NAMALWA (cell line): Measurements from ENCODE around the gene TAMALIN.

ENCODE experiments used
- DNase-seq: peaks from one replicate; pipeline ENCODE4 v3.0.0-alpha.2; 2015; ENCODE audit warnings: low spot score

The TAMALIN gene

DNA sequence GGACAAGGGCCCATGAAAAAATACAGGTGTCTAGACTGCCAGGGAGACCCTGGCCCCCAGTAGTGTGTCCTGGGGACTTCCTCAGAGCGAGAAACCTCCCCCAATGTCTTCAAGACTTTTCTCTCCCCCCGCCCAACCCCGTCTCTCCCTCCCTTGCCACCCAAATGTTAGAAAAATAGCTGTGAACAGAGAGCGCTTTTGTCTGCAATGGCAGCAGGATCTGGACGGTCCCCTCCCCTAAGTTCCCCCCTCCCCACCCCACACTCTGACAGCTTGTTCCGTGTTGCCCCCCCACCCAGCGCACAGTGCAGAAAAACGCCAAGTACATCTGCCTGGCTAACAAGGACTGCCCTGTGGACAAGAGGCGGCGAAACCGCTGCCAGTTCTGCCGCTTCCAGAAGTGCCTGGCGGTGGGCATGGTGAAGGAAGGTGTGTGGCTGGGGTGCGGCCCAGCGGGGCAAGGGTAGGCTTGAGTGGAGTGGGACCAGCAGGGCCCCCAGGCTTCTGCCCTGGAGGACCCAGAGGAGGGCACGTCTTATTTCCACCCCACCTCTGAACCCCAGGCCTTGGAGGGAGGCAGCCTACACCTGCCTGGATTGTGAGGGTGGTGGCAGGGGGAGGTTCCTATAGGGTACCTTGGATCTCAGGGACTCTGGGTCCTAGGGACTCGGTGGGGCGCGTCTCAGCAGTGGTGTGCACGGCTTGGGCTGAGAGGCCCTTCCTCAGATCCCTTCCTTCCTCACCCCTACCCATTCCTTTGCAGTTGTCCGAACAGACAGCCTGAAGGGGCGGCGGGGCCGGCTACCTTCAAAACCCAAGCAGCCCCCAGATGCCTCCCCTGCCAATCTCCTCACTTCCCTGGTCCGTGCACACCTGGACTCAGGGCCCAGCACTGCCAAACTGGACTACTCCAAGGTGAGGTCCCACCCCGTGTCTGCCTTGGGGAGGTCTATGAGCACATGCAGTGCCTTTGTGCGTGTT, 49.3 kb downstream of the TAMALIN start:
- no peak for DNase-seq

DNA sequence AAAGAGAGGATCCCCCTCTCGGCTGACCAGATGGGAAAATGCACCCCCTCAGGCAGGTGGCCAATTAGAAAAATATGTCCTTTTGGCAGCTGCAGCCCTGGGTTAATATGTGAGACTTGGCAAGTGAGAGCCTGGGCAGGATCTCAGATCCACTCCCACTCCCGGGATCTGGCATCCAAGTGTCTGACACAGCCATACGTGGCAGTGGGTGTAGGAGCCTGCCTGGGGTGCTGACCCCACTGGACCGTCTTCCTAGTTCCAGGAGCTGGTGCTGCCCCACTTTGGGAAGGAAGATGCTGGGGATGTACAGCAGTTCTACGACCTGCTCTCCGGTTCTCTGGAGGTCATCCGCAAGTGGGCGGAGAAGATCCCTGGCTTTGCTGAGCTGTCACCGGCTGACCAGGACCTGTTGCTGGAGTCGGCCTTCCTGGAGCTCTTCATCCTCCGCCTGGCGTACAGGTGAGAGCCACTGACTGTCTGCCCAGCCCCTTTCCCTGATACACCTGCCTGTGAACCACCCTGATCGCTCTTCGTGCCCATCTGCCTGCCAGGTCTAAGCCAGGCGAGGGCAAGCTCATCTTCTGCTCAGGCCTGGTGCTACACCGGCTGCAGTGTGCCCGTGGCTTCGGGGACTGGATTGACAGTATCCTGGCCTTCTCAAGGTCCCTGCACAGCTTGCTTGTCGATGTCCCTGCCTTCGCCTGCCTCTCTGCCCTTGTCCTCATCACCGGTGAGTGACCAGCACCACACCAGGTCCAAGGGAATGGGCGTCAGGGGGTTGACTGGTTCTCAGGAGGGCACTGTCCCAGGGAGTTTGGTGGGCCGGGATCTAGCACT, 50.3 kb downstream of the TAMALIN start:
- DNase-seq: no peak

DNA sequence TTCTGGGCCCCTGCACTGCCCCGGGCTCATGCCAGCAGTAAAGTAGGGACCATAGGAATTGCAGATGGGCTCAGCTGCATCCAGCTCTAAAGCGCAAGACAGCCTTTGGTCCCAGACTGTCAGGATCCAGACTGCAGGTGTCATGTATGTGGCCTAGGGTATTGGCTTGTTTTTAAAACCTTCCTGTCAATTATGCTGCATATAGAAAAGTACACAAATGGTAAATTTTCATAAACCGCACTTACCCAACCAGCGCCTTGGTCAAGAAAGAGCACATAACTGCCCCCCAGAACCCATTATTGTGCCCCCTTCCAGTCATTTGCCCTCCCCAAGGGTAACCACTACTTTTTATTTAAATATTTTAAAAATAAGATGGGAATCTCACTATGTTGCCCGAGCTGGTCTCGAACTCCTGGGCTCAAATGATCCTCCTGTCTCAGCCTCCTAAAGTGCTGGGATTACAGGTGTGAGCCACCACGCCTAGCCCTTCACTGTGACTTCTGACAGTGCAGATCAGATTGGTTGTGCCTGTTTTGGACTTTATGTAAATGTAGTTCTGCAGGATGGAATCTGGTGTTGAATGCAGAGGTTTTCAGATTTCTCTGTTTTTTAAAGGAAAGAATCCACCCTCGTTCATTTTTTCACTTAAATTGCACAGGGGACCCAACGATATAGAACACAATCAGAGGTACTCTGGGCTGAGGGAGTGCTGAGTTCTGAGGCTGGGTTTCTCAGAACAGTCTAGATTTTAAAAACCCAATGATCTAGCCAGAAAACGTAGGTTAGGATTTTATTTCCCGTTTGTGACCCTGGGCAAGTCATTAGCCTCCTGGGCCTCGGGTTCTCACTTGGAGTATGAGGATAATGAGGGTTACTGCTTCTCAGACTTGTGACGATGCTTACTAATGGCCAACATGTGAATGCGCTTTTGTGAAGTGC, 51.2 kb downstream of the TAMALIN start:
- DNase-seq: no peak

DNA sequence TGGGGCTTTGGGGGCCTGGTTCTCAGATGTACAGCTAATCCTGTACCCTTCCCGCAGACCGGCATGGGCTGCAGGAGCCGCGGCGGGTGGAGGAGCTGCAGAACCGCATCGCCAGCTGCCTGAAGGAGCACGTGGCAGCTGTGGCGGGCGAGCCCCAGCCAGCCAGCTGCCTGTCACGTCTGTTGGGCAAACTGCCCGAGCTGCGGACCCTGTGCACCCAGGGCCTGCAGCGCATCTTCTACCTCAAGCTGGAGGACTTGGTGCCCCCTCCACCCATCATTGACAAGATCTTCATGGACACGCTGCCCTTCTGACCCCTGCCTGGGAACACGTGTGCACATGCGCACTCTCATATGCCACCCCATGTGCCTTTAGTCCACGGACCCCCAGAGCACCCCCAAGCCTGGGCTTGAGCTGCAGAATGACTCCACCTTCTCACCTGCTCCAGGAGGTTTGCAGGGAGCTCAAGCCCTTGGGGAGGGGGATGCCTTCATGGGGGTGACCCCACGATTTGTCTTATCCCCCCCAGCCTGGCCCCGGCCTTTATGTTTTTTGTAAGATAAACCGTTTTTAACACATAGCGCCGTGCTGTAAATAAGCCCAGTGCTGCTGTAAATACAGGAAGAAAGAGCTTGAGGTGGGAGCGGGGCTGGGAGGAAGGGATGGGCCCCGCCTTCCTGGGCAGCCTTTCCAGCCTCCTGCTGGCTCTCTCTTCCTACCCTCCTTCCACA, 52.0 kb downstream of the TAMALIN start:
- DNase-seq: peak; percentile 86

DNA sequence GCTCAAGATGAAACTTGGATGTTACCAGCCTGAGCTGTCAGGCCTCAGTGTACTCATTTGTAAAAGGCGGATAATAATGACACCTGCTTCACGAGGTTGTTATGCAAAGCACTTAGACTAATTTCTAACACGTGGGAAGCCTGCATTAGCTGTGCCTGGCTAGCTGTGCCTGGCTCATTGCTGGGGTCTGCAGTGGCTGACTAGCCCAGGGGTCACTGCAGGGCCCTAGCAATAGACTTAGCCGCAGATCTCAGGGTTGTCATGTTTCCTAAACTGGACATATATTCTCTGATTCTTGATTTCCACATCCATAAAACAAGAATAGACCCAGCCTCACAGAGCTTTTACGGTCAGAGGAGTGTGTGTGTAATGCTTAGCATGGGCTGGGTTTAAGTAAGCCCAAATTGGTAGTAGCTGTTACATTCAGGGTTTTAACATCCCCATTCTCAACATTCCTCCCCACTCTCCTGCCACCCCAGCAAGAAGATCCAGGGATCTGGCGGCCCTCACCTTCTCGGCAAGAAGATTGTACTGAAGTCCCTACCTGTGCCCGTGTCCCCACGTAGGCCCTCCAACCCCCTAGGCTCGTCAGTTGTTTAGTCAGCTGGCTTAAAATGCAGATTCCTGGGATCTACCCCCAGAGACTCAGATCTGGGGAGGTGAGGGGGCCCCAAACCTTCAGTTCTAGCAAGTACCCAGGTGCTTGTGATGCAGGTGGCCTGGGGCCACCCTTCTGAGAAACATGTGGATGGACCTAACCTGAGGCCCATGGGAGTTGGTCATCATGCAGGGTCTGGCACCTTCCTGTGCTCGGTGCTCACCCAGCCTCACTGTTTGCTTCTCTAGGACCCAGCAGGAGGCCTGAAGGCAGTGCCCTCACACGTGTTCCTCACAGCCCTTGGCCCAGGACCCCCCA, 53.1 kb downstream of the TAMALIN start:
- peak; percentile 78 for DNase-seq

DNA sequence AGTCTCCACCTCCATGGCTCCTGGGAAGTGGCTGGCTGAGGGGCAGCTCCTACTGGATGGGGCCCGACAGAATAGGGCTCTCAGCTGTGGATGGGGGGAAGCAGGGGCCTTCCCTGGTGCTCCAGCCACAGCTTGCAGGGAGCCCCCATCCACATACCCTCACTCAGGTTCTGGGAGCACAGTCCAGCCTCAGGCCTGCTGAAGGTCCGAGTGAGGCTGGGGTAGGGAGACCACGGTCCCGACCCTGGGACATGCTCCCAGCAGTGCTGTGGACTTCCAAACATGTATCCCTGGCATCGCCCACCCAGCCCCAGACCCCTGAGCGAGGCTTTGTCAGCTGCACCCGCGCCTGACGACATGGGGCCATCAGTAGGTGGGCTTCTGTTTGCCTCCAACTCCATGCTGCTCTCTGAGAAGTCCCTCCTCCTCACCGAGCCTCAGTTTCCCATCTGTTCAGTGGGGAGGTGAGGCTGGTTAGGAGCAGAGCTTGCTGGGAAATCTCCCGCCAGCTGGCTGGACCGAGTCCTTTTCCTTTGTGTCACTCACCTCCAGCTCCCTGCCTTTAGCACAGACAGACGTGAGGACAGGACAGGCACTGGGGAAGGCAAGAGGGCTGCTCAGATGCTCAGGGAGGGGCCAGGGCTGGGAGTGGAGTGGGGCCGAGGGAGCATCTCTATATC, 53.9 kb downstream of the TAMALIN start:
- DNase-seq: no peak

DNA sequence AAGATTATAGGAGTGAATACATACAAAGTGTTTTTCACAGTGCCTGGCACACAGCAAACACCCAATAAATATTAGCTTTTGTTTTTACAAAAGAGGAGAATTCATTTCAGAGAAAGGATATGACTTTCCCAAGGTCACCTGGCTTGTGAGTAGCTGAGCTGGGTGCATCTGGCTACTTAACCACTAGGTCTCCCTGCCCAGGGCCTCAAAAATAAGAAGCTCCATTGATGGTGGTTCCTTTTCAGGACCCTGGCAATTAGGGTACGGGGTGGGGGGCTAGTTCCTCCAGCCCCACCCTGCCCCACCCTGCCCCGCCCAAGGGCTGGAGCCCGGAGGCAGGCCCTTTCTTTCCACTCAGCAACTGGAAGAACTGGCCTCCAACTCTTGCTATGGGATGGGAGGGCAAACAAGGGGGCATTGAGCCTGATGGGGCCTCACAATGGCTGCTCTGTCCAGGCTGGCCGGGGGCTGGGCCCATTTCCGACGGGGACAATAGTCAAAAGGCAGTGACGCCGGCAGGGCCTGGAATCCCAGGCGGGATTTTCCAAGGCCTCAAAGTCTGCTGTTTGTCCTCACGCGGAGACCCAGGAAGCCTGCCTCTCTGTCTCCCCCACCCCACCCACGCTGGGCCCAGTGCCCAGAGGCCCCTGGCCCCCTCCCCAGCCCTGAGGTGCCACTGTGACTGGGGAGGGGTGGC, 54.9 kb downstream of the TAMALIN start:
- no peak for DNase-seq

DNA sequence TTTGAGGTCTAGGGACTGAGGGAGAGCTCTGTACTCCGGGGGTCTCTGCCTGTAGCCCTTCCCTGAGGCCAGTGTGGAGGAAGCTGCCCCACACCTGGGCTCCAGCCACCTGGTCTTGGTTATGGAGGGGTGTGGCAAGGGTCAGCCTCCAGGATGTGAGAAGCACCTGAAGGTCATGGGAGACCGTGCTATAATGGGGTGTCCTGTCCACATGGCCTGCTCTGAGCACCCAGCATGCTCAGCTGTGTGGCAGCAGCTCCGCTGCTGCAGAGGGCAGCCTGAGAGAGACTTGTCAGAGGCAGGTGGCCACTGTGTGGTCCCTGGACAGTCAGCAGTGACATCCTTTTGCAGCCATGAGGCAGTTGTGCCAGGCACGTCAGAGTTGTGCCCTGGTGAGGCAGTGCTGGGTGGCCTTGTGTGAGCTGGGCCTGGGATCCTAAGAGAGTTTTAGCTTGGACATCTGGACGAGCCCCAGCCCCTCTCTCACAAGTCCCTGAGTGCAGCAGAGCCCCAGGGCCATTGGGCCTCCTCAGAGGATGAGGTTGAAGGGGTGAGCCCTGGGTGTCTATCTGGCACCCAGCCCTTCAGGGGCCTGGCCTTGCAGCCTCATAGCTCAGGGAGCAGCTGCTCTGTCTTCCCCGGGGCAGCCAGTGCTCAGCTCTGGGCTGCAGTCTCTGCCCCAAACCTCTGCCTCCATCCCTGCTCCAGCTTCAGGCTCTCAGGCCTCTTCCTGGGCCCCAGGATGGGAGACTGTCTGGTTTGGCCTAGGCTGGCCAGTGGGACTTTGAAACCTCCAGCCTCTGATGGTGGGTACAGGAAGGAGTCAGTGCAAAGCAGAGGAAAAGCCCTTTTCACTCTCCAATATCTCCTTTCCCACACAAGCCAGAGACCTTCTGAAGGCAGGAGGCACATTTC, 55.7 kb downstream of the TAMALIN start:
- no peak for DNase-seq

DNA sequence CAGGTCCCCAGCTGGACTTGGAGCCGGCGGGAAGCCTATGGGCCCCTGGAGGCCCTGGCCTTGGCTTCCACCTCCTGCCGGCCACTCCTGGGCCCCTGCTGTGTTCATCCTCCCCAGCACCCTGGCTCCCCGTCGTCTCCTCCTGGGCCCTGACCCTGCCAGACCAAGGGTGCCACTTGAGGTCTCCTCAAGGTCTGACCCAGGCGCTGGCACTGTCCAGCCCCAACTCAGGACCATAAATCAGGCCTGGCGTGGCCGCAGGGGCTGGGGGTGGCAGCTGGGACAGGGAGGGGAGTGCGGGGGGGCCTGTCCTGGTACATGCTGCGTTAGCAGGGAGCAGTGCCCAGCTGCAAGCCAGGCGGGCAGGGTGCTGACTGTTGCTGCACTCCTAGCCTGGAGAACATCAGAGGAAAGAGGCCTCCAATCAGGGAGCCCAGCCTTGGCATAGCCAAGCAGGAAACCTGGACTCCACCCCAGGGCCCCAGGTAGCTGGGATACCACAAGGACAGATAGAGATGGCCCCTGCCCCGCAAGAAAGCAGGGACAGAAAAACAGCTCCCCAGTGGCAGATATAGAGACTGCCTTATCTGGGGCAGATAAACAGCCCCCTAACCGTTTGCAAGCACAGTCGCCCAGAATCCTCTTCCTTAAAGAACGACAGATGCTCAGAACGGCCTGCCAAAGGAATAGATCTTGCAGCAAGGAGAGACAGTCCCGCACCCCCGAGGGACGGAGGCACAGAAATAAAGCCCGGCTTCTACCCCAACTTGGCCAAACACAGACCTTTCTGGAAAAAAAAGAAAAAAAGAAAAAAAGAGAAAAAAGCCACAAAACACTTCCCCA, 56.6 kb downstream of the TAMALIN start:
- no peak for DNase-seq

DNA sequence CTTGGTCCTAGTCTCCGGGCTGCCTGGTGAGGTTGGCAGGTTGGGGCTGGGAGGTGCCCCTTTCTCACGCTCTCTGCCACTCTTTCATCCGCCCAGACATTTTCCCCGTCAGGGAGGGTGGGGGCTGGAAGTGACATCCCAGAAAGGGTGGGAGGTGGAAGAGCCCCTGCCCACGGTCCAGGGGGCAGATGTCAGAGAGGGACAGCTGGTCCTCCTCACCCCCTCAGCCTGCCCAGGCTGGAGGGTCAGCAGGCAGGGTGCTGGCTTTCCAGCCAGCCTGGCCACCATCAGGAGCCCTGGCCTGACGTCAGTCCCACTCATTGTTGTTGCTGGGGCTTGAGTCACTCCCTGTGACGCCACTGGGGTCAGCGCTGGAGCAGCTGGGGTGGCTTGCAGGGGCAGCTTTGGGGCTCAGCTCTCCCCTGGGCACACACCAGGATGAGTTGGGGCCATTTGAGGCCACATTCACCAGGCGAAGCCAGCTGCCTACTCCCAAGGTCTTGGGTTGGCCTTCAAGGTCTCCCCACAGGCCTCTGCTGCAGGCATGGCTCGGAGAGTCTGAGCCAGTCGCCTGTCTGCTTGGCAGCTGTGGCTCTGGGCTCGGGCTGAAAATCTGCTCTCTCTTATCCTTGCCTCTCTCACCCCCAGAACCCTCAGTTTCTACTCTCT, 57.4 kb downstream of the TAMALIN start:
- no peak for DNase-seq
